GM10266 (cell line): Measurements from ENCODE around the gene PACRG.

Source experiments
- DNase-seq: peaks from one replicate; pipeline ENCODE4 v3.0.0; 2012; ENCODE audit errors: extremely low spot score
- TF ChIP-seq, protein P1 (sequence below): IDR thresholded peaks from 2 replicates; pipeline ENCODE4 v1.5.1; 2012; ENCODE audit warnings: mild to moderate bottlenecking, low read depth; ENCODE audit not compliant: control insufficient read depth, insufficient read depth; ENCODE audit errors: missing control alignments

The PACRG gene

DNA sequence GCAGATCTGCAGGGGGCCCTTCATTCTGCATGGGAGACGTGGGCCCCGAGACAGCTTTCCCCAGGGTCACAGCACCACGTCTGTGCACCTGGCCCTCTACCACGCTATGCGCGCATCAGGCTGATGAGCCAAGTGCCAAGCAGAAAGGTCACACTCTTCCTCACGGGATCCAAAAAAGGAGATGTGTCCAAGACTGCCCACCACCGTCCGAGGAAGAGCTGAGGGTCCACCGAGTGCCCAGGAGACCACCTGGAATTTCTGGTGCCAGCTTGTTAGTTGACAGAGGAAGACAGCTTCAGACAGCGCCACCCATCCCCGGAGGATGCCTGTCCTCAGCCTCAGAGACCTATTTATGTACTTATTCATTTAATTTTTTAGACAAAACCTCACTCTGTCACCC, 609.2 kb downstream of the PACRG start:
- TF ChIP-seq, protein P1, sequence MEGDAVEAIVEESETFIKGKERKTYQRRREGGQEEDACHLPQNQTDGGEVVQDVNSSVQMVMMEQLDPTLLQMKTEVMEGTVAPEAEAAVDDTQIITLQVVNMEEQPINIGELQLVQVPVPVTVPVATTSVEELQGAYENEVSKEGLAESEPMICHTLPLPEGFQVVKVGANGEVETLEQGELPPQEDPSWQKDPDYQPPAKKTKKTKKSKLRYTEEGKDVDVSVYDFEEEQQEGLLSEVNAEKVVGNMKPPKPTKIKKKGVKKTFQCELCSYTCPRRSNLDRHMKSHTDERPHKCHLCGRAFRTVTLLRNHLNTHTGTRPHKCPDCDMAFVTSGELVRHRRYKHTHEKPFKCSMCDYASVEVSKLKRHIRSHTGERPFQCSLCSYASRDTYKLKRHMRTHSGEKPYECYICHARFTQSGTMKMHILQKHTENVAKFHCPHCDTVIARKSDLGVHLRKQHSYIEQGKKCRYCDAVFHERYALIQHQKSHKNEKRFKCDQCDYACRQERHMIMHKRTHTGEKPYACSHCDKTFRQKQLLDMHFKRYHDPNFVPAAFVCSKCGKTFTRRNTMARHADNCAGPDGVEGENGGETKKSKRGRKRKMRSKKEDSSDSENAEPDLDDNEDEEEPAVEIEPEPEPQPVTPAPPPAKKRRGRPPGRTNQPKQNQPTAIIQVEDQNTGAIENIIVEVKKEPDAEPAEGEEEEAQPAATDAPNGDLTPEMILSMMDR, result no peak
- DNase-seq, result no peak

- TF ChIP-seq, protein P1, result no peak
- DNase-seq, result no peak
These were observed 610.2 kb downstream of the PACRG start for GRCh38 chr6:163337958-163338357.

- DNase-seq, result no peak
- TF ChIP-seq, protein P1, result no peak
These were observed 611.1 kb downstream of the PACRG start for GRCh38 chr6:163338671-163339405.

GRCh38 chr6:163339466-163339865, 611.7 kb downstream of the PACRG start:
- TF ChIP-seq, protein P1, result no peak
- DNase-seq, result no peak

GRCh38 chr6:163340201-163340887, 612.6 kb downstream of the PACRG start:
- TF ChIP-seq, protein P1, result no peak
- DNase-seq, result no peak

DNA sequence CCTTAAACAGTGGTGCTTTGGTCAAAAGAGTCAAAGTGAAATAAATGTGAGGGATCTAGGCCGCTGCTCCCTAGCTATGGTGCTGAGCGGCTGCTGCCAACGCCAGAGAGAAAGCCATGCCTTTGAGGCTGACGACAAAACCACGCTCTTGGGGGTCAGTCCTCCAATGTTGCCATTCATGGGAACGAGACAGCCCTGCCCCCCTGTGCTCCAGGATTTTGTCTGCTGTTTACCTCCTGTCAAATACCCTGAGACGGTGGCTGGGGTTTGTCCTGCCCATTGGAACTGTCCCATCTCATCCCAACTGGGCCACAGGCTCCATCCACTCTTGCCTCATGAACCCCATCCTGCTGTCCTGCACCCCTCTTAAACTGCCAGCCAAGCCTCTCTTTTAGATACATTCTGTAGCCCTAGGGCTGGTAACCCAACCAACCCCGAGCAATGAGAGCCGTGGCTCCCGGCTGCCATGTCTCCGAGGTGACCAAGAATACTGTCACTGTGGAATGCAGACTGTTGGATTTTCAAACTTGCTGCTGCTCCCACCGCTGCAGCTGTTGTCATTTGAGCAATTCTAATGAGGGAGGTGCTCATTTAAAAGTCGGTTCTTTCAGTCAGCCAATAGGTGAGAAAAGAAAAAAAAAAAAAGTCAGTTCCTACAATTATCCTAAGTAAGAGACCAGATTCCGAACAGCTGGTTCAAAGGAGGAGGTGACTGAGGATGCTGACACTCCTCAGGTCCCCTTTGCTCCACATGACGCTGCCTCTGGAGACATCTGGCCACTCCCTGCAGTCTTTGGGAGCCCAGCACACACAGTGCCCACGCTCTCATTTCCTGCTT, 613.7 kb downstream of the PACRG start:
- TF ChIP-seq, protein P1, result no peak
- no peak for DNase-seq
